SK-N-SH treated with all-trans-retinoic acid at 6 μM for 48 hours (cell line): ENCODE measurements around the gene MTPN.

Source experiments
- ATAC-seq: fragments of 200-7000 bp; cut with Tn5 transposase; 3 replicates; pipeline ENCODE4 v1.9.1; 2020; ENCODE audit warnings: mild to moderate bottlenecking, moderate library complexity
- ARNTL ChIP-seq: fragments of 450-650 bp; formaldehyde crosslinking; IDR thresholded peaks from 2 replicates; pipeline ENCODE4 v1.5.0; 2020; ENCODE audit warnings: low read depth, mild to moderate bottlenecking, moderate library complexity, borderline replicate concordance
- CSDC2 ChIP-seq: fragments of 250-450 bp; sonication (Bioruptor Pico); IDR thresholded peaks from 2 replicates; pipeline ENCODE4 v1.5.0; 2020; ENCODE audit warnings: mild to moderate bottlenecking, moderate library complexity
- ESRRG ChIP-seq: fragments of 250-450 bp; sonication (Bioruptor Pico); IDR thresholded peaks from 2 replicates; pipeline ENCODE4 v1.6.1; 2021; ENCODE audit warnings: mild to moderate bottlenecking
- GLIS3 ChIP-seq: fragments of 250-450 bp; sonication (Bioruptor Pico); IDR thresholded peaks from 2 replicates; pipeline ENCODE4 v1.5.0; 2020; ENCODE audit warnings: mild to moderate bottlenecking, moderate library complexity
- ISL1 ChIP-seq: fragments of 250-450 bp; sonication (Bioruptor Pico); IDR thresholded peaks from 2 replicates; pipeline ENCODE4 v2.1.2; 2022; ENCODE audit warnings: mild to moderate bottlenecking, moderate library complexity
- OSR1 ChIP-seq: fragments of 250-450 bp; sonication (Bioruptor Pico); IDR thresholded peaks from 2 replicates; pipeline ENCODE4 v1.8.0; 2022; ENCODE audit warnings: moderate library complexity, mild to moderate bottlenecking, inconsistent platforms
- PPARA ChIP-seq: fragments of 250-450 bp; sonication (Bioruptor Pico); IDR thresholded peaks from 2 replicates; pipeline ENCODE4 v1.5.0; 2020; ENCODE audit warnings: mild to moderate bottlenecking, borderline replicate concordance
- SNAI2 ChIP-seq: fragments of 250-450 bp; sonication (Bioruptor Pico); IDR thresholded peaks from 2 replicates; pipeline ENCODE4 v1.5.0; 2020; ENCODE audit warnings: mild to moderate bottlenecking, moderate library complexity
- TCF4 ChIP-seq: fragments of 250-450 bp; sonication (Bioruptor Pico); IDR thresholded peaks from 2 replicates; pipeline ENCODE4 v1.8.0; 2021; ENCODE audit warnings: mild to moderate bottlenecking, moderate library complexity, borderline replicate concordance
- TOX ChIP-seq: fragments of 250-450 bp; sonication (Bioruptor Pico); IDR thresholded peaks from 2 replicates; pipeline ENCODE4 v1.8.0; 2021; ENCODE audit warnings: mild to moderate bottlenecking, moderate library complexity, borderline replicate concordance
- ZC3H10 ChIP-seq: fragments of 250-450 bp; sonication (Bioruptor Pico); IDR thresholded peaks from 2 replicates; pipeline ENCODE4 v1.5.1; 2021; ENCODE audit warnings: mild to moderate bottlenecking, moderate library complexity
- ZFP3 ChIP-seq: fragments of 250-450 bp; sonication (Bioruptor Pico); IDR thresholded peaks from 2 replicates; pipeline ENCODE4 v1.5.0; 2020; ENCODE audit warnings: mild to moderate bottlenecking, moderate library complexity
- ZNF70 ChIP-seq: fragments of 450-650 bp; formaldehyde crosslinking; IDR thresholded peaks from 2 replicates; pipeline ENCODE4 v1.5.0; 2020; ENCODE audit warnings: mild to moderate bottlenecking, moderate library complexity
- TF ChIP-seq, protein P1 (sequence below): fragments of 250-450 bp; sonication (Bioruptor Pico); IDR thresholded peaks from 2 replicates; pipeline ENCODE4 v1.5.1; 2020; ENCODE audit warnings: low read depth, mild to moderate bottlenecking, moderate library complexity
- TF ChIP-seq, protein P2 (sequence below): fragments of 250-450 bp; sonication (Bioruptor Pico); IDR thresholded peaks from 2 replicates; pipeline ENCODE4 v1.5.0; 2020; ENCODE audit warnings: mild to moderate bottlenecking, moderate library complexity
- TF ChIP-seq, protein P3 (sequence below): fragments of 250-450 bp; sonication (Bioruptor Pico); IDR thresholded peaks from 2 replicates; pipeline ENCODE4 v1.8.0; 2020; ENCODE audit warnings: mild to moderate bottlenecking, moderate library complexity, borderline replicate concordance
- TF ChIP-seq, protein P4 (sequence below): fragments of 250-450 bp; sonication (Bioruptor Pico); IDR thresholded peaks from 2 replicates; pipeline ENCODE4 v1.8.0; 2021; ENCODE audit warnings: low read depth, mild to moderate bottlenecking, moderate library complexity, borderline replicate concordance

The MTPN gene

DNA sequence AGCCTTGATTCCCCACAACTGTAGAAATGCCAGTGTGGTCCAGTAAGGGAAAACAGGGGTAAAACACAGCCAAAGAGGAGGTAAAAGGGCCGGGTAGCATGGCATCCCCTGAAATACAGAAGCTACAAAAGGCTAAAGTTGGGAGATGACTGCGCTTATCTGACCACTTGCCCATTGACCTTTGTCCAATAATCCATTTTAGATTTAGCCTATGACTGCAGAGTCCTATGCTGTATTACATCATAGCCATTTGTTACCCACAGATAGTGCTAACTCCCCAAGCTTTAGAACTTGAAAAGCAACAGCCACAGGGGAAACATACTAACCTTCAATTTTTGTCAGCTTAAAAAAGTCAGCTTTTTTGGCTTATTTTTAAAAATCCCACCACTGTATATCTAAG lies 26.2 kb downstream of the MTPN start:
- TF ChIP-seq PPARA (CRISPR knock-in tag) (no peak), ARNTL (CRISPR knock-in tag) (no peak)
- no peak for ATAC-seq

DNA sequence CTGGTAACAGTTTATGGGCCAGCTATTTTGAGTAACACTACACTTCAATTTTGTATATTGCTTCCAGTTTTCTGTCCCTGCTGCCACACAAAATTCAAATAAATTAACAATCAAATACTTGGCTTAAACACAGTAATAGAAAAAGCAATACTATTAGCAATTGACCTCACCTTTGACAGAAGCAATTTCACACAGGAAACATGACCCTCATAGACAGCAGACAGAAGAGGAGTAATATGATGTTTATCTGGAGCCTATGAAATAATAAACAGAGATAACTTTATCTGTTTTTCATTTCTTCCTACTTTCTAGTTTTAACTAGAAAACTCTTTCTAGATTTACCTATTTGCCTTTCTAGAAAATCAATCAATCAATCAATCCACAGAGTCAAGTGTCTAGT lies 26.7 kb downstream of the MTPN start:
- ATAC-seq, result no peak

DNA sequence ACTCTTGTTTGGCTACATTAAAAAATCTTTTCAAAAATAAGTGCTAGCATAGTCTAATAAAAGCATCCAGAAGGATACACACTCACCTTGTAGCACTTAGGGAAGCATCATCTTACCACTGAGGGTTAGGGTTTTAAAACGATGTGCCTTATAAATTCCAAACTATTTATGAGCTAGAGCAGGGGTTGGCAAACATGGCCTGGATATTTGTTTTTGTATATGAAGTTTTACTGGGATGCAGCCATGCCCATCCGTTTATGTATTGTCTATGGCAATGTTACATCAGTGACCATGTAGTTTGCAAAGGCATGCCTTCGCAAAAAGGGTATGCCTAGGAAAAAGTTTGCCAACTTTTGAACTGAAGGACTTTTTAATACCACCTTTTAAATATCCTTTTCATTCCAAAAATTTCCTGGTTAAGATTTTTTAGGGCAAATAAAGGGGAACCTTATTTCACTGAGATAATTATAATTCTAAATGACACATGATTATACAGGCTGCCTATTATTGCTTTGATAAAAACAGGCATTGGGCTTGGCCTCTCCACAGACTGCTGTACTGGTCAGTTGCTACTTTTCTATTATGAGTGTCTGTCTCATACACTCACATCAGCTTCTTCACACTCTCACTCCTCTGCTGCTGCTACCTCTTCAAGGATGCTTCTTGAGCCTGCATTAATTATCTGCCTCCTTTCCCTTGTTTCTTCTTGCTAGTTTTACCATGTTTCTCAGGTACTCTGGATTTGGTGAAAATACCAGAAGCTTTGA lies 30.7 kb downstream of the MTPN start:
- TF ChIP-seq ISL1 (no peak), ARNTL (CRISPR knock-in tag) (no peak), OSR1 (no peak), ZFP3 (no peak), TOX (CRISPR knock-in tag) (no peak)
- TF ChIP-seq, protein P1, sequence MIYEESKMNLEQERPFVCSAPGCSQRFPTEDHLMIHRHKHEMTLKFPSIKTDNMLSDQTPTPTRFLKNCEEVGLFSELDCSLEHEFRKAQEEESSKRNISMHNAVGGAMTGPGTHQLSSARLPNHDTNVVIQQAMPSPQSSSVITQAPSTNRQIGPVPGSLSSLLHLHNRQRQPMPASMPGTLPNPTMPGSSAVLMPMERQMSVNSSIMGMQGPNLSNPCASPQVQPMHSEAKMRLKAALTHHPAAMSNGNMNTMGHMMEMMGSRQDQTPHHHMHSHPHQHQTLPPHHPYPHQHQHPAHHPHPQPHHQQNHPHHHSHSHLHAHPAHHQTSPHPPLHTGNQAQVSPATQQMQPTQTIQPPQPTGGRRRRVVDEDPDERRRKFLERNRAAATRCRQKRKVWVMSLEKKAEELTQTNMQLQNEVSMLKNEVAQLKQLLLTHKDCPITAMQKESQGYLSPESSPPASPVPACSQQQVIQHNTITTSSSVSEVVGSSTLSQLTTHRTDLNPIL (CRISPR knock-in tag), result no peak
- TF ChIP-seq, protein P2, sequence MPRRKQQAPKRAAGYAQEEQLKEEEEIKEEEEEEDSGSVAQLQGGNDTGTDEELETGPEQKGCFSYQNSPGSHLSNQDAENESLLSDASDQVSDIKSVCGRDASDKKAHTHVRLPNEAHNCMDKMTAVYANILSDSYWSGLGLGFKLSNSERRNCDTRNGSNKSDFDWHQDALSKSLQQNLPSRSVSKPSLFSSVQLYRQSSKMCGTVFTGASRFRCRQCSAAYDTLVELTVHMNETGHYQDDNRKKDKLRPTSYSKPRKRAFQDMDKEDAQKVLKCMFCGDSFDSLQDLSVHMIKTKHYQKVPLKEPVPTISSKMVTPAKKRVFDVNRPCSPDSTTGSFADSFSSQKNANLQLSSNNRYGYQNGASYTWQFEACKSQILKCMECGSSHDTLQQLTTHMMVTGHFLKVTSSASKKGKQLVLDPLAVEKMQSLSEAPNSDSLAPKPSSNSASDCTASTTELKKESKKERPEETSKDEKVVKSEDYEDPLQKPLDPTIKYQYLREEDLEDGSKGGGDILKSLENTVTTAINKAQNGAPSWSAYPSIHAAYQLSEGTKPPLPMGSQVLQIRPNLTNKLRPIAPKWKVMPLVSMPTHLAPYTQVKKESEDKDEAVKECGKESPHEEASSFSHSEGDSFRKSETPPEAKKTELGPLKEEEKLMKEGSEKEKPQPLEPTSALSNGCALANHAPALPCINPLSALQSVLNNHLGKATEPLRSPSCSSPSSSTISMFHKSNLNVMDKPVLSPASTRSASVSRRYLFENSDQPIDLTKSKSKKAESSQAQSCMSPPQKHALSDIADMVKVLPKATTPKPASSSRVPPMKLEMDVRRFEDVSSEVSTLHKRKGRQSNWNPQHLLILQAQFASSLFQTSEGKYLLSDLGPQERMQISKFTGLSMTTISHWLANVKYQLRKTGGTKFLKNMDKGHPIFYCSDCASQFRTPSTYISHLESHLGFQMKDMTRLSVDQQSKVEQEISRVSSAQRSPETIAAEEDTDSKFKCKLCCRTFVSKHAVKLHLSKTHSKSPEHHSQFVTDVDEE (CRISPR knock-in tag), result no peak
- no peak for ATAC-seq

More for the DNA sequence above, 26.7 kb downstream of the MTPN start:
- no peak for TF ChIP-seq OSR1
- no peak for TF ChIP-seq ZC3H10 (CRISPR knock-in tag)
- TF ChIP-seq, protein P3, sequence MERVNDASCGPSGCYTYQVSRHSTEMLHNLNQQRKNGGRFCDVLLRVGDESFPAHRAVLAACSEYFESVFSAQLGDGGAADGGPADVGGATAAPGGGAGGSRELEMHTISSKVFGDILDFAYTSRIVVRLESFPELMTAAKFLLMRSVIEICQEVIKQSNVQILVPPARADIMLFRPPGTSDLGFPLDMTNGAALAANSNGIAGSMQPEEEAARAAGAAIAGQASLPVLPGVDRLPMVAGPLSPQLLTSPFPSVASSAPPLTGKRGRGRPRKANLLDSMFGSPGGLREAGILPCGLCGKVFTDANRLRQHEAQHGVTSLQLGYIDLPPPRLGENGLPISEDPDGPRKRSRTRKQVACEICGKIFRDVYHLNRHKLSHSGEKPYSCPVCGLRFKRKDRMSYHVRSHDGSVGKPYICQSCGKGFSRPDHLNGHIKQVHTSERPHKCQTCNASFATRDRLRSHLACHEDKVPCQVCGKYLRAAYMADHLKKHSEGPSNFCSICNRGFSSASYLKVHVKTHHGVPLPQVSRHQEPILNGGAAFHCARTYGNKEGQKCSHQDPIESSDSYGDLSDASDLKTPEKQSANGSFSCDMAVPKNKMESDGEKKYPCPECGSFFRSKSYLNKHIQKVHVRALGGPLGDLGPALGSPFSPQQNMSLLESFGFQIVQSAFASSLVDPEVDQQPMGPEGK (CRISPR knock-in tag), result no peak
- TF ChIP-seq, protein P4, sequence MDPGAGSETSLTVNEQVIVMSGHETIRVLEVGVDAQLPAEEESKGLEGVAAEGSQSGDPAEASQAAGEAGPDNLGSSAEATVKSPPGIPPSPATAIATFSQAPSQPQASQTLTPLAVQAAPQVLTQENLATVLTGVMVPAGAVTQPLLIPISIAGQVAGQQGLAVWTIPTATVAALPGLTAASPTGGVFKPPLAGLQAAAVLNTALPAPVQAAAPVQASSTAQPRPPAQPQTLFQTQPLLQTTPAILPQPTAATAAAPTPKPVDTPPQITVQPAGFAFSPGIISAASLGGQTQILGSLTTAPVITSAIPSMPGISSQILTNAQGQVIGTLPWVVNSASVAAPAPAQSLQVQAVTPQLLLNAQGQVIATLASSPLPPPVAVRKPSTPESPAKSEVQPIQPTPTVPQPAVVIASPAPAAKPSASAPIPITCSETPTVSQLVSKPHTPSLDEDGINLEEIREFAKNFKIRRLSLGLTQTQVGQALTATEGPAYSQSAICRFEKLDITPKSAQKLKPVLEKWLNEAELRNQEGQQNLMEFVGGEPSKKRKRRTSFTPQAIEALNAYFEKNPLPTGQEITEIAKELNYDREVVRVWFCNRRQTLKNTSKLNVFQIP (CRISPR knock-in tag), result no peak
- TF ChIP-seq SNAI2 (CRISPR knock-in tag), result no peak
- TF ChIP-seq ESRRG (CRISPR knock-in tag), result no peak
- no peak for TF ChIP-seq GLIS3 (CRISPR knock-in tag)

DNA sequence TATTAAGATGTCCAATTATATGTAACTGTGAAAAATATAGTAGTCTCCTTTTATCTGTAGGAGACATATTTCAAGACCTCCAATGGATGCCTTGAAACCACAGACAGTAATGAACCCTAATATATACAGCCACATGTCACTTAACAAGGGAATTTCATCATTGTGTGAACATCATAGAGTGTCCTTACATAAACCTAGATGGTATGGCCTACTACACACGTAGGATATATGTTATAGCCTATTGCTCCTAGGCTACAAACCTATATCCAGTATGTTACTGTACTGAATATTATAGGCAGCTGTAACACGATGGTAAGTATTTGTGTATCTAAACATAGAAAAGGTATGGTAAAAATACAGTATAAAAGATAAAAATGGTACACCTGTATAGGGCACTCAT lies 32.4 kb downstream of the MTPN start:
- no peak for TF ChIP-seq GLIS3 (CRISPR knock-in tag)
- no peak for TF ChIP-seq CSDC2 (CRISPR knock-in tag)
- TF ChIP-seq ZNF70 (CRISPR knock-in tag), result no peak
- no peak for TF ChIP-seq TOX (CRISPR knock-in tag)
- no peak for TF ChIP-seq PPARA (CRISPR knock-in tag)
- TF ChIP-seq TCF4 (CRISPR knock-in tag), result no peak
- no peak for TF ChIP-seq SNAI2 (CRISPR knock-in tag)
- TF ChIP-seq, protein P3 (CRISPR knock-in tag), result no peak
- no peak for TF ChIP-seq ZC3H10 (CRISPR knock-in tag)
- TF ChIP-seq ISL1, result no peak

More for the DNA sequence above, 32.4 kb downstream of the MTPN start:
- no peak for ATAC-seq
